Activated CD4-positive, alpha-beta memory T cell treated with anti-CD3 and anti-CD28 coated beads, Interleukin-2, amount 10 ng/mL, durations not matched to agents 7 days and 5 days (primary cell): Measurements from ENCODE around the gene NR1D1. TPM values are rescaled to one million over a fixed set of nuclear protein-coding genes. Genes with fewer than 3 reads are reported as not detected.

ENCODE experiments used
- CTCF ChIA-PET: fragments of 350-600 bp; sonication (Branson Sonifier 250); formaldehyde crosslinking; loops from one replicate; lab custom pipeline; 2021; ENCODE audit warnings: antibody characterized with exemption, inconsistent platforms; lab: Charles Lee
- POLR2A ChIA-PET: fragments of 350-600 bp; sonication (Branson Sonifier 250); formaldehyde crosslinking; loops from one replicate; lab custom pipeline; 2021; ENCODE audit warnings: antibody characterized with exemption; lab: Charles Lee
- DNase-seq: peaks from one replicate; pipeline ENCODE4 v3.0.0-alpha.2; 2020
- H3K27ac Mint-ChIP-seq: one replicate; pipeline ENCODE4 v1.8.0; 2021; ENCODE audit warnings: mild to moderate bottlenecking, mixed read lengths
- H3K27me3 Mint-ChIP-seq: one replicate; pipeline ENCODE4 v1.8.0; 2021; ENCODE audit warnings: mixed read lengths
- H3K36me3 Mint-ChIP-seq: one replicate; pipeline ENCODE4 v1.8.0; 2021; ENCODE audit warnings: low read depth, mixed read lengths
- H3K4me1 Mint-ChIP-seq: one replicate; pipeline ENCODE4 v1.8.0; 2021; ENCODE audit warnings: mixed read lengths
- H3K4me3 Mint-ChIP-seq: one replicate; pipeline ENCODE4 v1.8.0; 2021; ENCODE audit warnings: mild to moderate bottlenecking, mixed read lengths
- H3K9me3 Mint-ChIP-seq: one replicate; pipeline ENCODE4 v1.8.0; 2021; ENCODE audit warnings: mixed read lengths
- total RNA-seq, 2 experiments: library from RNA; stranded (reverse); gene quantifications; one replicate each; pipeline ENCODE4 v1.2.3, GENCODE V29; 2021

The NR1D1 gene
- total RNA-seq, 2 experiments from 2014 or later, result 5.2 to 5.9 TPM

DNA sequence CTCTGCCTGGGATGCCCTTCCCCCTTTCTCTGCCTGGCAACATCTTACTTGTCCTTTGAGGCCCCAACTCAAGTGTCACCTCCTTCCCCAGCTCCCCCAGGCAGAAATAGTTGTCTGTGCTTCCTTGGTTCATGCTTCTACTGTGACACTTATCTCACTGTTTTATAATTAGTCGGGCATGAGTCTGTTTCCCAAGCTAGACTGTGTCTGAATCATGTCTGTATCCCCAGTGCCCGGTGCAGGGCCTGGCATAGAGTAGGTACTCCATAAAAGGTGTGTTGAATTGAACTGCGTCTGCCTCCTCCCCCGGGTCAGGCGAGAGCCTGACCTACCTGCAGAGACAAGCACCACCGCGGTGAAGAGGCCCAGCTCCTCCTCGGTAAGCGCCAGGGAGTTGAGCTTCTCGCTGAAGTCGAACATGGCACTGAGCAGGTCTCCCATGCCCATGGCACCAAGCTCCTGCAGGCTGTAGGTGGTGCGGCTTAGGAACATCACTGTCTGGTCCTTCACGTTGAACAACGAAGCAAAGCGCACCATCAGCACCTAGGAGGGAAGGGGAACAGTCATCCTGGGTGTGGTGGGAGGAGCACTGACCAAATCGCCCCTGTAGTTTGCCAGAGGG is 6.7 kb downstream of the NR1D1 start:
- CTCF ChIA-PET, result interaction anchor here (0.7 to 4.1 kb wide), 3 partner anchors 9 to 19 kb away, joined by 3 to 29 read pairs (median 3); no protein-coding TSS in a partner anchor
- DNase-seq, result no peak
- peaks cover 41% of the 10 kb centered on the region for H3K36me3 Mint-ChIP-seq
- POLR2A ChIA-PET, result interaction anchor here (0.6 to 7.8 kb wide), 9 partner anchors 13 to 167 kb away, joined by 3 to 110 read pairs (median 4); partner anchors contain the start of genes CASC3 and MED24
- no peaks in the 10 kb centered on the region for H3K9me3 Mint-ChIP-seq
- no peak overlapping the region for H3K4me3 Mint-ChIP-seq
- no peaks in the 10 kb centered on the region for H3K27me3 Mint-ChIP-seq
- H3K4me1 Mint-ChIP-seq, result peaks cover 52% of the 10 kb centered on the region
- peak overlapping the region; percentile 92 for H3K27ac Mint-ChIP-seq

GRCh38 chr17:40093005-40093579 is 7.3 kb downstream of the NR1D1 start:
- ChIA-PET POLR2A (interaction anchor here (0.6 to 1.7 kb wide), 6 partner anchors 17 to 166 kb away, joined by 3 to 5 read pairs (median 4); partner anchors contain the start of genes CASC3 and MED24), CTCF (interaction anchor here (0.7 to 4.1 kb wide), 2 partner anchors 18 to 20 kb away, joined by 3 to 29 read pairs; no protein-coding TSS in a partner anchor)
- Mint-ChIP-seq H3K4me3 (no peak overlapping the region), H3K27ac (peak overlapping the region; percentile 23), H3K4me1 (peaks cover 46% of the 10 kb centered on the region), H3K9me3 (no peaks in the 10 kb centered on the region), H3K27me3 (no peaks in the 10 kb centered on the region), H3K36me3 (peaks cover 39% of the 10 kb centered on the region)
- no peak for DNase-seq

DNA sequence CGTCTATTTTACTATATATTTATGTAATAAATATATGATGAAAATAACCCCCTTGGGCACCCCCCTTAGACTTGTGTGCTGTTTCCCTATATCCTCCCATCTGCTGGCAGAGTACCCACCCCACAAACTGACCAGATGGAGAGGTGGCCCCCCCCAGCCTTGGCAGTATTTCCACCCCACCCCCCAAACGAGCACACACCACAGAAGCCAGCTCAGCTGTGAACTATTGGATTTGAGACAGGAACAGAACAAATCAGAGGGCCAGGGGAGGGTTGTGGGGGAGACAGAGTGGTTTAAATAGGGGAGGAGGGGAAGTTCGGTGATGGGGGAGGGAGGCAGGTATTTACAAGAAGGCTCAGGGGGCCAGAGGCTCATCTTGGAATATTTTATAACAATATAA is 7.8 kb downstream of the NR1D1 start:
- Mint-ChIP-seq H3K4me3 (no peak overlapping the region), H3K9me3 (no peaks in the 10 kb centered on the region), H3K36me3 (peaks cover 34% of the 10 kb centered on the region), H3K4me1 (peaks cover 41% of the 10 kb centered on the region), H3K27me3 (no peaks in the 10 kb centered on the region), H3K27ac (no peak overlapping the region)
- POLR2A ChIA-PET, result interaction anchor here (1.0 to 1.1 kb wide), 2 partner anchors 17 to 19 kb away, joined by 3 to 5 read pairs; no protein-coding TSS in a partner anchor
- CTCF ChIA-PET, result interaction anchor here (4.1 kb wide), 1 partner anchor 18 kb away, joined by 29 read pairs; no protein-coding TSS in a partner anchor
- DNase-seq, result no peak

GRCh38 chr17:40091691-40092397 is 8.5 kb downstream of the NR1D1 start:
- H3K27ac Mint-ChIP-seq, result no peak overlapping the region
- H3K36me3 Mint-ChIP-seq, result peaks cover 31% of the 10 kb centered on the region
- H3K4me3 Mint-ChIP-seq, result no peak overlapping the region
- H3K9me3 Mint-ChIP-seq, result no peaks in the 10 kb centered on the region
- peaks cover 34% of the 10 kb centered on the region for H3K4me1 Mint-ChIP-seq
- POLR2A ChIA-PET, result no interaction called here
- H3K27me3 Mint-ChIP-seq, result no peaks in the 10 kb centered on the region
- CTCF ChIA-PET, result interaction anchor here (1.6 kb wide), 1 partner anchor 17 kb away, joined by 4 read pairs; no protein-coding TSS in a partner anchor
- DNase-seq, result no peak

DNA sequence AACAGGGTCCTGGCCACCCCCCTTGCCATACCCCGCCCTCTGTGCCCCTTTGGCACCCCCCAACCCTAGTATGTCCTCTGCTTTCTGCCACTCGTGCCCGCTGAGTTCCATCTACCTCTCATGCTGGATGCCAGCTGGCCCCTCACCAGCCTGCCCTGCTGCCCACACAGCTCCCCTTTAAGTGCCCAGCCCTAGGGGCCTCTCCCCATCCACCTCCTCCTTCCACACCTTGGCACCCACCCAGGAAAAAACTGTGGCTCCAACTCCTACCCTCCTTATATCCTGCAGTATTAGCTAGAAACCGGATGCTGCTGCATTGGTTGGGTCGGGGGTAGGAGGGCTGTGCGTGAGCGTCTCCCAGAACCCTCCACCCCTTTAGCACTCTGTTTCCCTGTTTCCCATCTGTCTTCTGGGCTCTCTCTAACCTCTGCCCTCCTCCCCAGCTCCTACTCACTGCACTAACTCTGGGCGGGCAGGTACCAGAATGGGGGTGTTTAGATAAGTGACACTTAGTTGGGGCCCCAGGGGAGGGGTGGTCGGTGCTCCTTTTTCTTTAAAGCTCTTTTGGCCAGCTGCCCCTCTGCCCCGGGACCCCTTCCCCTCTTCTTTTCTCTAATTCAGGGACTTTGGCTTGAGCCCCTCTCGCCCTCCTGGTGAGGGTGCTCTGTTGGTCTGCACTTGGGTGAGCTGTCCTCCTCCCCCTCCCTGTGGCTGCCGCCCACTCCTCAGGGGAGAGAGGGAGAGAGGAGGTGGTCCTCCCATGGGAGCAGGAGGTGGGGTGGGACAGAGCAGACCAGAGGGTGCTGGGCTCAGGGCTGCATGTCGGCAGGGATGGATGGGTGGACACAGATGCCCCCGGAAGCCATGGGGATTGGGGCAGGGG is 9.9 kb downstream of the NR1D1 start:
- no peaks in the 10 kb centered on the region for H3K27me3 Mint-ChIP-seq
- ChIA-PET CTCF (interaction anchor here (0.8 to 1.6 kb wide), 3 partner anchors 9 to 15 kb away, joined by 3 to 5 read pairs (median 4); no protein-coding TSS in a partner anchor), POLR2A (interaction anchor here (1.0 to 1.6 kb wide), 2 partner anchors 10 to 15 kb away, joined by 3 to 4 read pairs; partner anchors contain the start of gene NR1D1)
- H3K9me3 Mint-ChIP-seq, result no peaks in the 10 kb centered on the region
- H3K4me1 Mint-ChIP-seq, result peaks cover 20% of the 10 kb centered on the region
- no peak overlapping the region for H3K27ac Mint-ChIP-seq
- DNase-seq, result no peak
- H3K4me3 Mint-ChIP-seq, result no peak overlapping the region
- peaks cover 20% of the 10 kb centered on the region for H3K36me3 Mint-ChIP-seq

GRCh38 chr17:40089077-40089895 is 11.1 kb downstream of the NR1D1 start:
- H3K27ac Mint-ChIP-seq, result no peak overlapping the region
- POLR2A ChIA-PET, result interaction anchor here (0.5 to 1.6 kb wide), 2 partner anchors 11 to 125 kb away, joined by 4 read pairs; partner anchors contain the start of gene NR1D1
- CTCF ChIA-PET, result interaction anchor here (0.6 to 1.0 kb wide), 2 partner anchors 14 to 1351 kb away, joined by 3 to 5 read pairs; no protein-coding TSS in a partner anchor
- H3K4me1 Mint-ChIP-seq, result peaks cover 10% of the 10 kb centered on the region
- DNase-seq, result no peak
- H3K9me3 Mint-ChIP-seq, result no peaks in the 10 kb centered on the region
- peaks cover 10% of the 10 kb centered on the region for H3K36me3 Mint-ChIP-seq
- no peaks in the 10 kb centered on the region for H3K27me3 Mint-ChIP-seq
- no peak overlapping the region for H3K4me3 Mint-ChIP-seq

DNA sequence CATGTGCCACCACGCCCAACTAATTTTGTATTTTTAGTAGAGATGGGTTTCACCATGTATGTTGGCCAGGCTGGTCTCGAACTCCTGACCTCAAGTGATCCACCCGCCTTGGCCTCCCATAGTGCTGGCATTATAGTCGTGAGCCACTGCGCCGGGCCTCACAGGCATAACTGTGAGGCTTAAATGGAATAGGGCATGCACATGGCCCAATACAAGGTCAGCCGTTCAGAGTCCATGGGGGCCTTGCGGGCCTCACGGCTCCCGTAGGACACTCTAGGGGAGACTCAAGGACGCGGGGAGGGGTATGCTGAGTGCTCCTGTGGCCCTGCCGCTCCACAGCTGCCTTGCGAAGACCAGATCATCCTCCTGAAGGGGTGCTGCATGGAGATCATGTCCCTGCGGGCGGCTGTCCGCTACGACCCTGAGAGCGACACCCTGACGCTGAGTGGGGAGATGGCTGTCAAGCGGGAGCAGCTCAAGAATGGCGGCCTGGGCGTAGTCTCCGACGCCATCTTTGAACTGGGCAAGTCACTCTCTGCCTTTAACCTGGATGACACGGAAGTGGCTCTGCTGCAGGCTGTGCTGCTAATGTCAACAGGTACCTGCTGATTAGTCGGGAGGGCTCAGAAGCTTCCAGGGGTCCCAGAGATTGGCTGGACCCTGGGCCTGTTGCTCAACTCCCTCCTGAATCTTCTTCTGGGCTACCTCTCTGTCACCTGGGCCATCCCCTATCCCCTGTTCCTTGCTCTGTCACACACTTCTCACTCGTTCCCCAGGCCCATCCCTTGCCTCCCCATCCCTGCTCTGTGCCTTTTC is 12.3 kb downstream of the NR1D1 start:
- Mint-ChIP-seq H3K36me3 (no peaks in the 10 kb centered on the region), H3K27me3 (no peaks in the 10 kb centered on the region), H3K9me3 (no peaks in the 10 kb centered on the region), H3K4me3 (no peak overlapping the region), H3K27ac (no peak overlapping the region), H3K4me1 (no peaks in the 10 kb centered on the region)
- no peak for DNase-seq
- ChIA-PET CTCF (interaction anchor here (0.9 kb wide), 1 partner anchor 12 kb away, joined by 3 read pairs; no protein-coding TSS in a partner anchor), POLR2A (interaction anchor here (1.0 kb wide), 1 partner anchor 7 kb away, joined by 3 read pairs; no protein-coding TSS in a partner anchor)

- POLR2A ChIA-PET, result interaction anchor here (1.0 kb wide), 1 partner anchor 8 kb away, joined by 3 read pairs; no protein-coding TSS in a partner anchor
- Mint-ChIP-seq H3K27ac (no peak overlapping the region), H3K4me3 (no peak overlapping the region), H3K36me3 (no peaks in the 10 kb centered on the region), H3K4me1 (no peaks in the 10 kb centered on the region), H3K27me3 (no peaks in the 10 kb centered on the region), H3K9me3 (no peaks in the 10 kb centered on the region)
- CTCF ChIA-PET, result interaction anchor here (1.0 to 2.8 kb wide), 15 partner anchors 9 to 81 kb away, joined by 3 to 31 read pairs (median 8); partner anchors contain the start of gene CASC3
- no peak for DNase-seq
These were observed 13.2 kb downstream of the NR1D1 start for GRCh38 chr17:40087049-40087794.

DNA sequence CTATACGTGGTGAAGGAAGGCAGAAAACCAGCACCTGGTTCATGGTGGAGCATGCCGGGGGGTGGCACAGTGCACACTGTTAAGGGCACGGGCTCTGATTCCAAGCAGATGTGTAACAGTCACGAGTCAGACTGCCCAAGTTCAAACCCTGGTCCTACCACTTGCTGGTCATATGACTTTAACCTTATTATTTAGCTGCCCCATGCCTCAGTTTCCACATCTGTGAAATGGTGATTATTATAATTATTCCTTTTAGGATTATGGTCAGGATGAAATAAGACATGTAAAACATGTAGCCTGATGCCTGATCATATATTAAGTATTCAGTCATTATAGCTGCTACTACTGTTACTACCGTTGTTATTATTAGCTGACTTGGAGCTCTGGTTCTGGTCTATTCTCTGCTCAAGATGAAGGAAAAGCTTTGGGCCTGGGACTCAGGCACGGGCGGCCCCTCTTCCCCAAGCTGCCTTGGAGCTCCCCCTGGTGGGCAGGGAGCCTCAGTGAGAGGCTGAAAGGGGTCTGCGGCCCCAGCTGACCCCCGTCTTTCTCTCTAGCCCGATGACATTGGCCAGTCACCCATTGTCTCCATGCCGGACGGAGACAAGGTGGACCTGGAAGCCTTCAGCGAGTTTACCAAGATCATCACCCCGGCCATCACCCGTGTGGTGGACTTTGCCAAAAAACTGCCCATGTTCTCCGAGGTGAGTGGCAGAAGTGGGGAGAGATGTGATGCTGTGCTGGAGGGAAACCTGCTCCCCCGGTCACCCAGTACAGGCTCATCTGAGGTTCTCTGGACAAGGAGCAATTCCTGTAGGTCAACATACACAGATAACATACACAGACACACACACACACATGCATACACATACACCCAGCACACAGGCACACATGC is 14.0 kb downstream of the NR1D1 start:
- Mint-ChIP-seq H3K27ac (no peak overlapping the region), H3K9me3 (no peaks in the 10 kb centered on the region), H3K4me1 (no peaks in the 10 kb centered on the region), H3K27me3 (no peaks in the 10 kb centered on the region), H3K4me3 (no peak overlapping the region), H3K36me3 (no peaks in the 10 kb centered on the region)
- ChIA-PET POLR2A (interaction anchor here (1.3 kb wide), 2 partner anchors 9 to 60 kb away, joined by 3 to 4 read pairs; no protein-coding TSS in a partner anchor), CTCF (interaction anchor here (0.7 to 2.8 kb wide), 28 partner anchors 8 to 99 kb away, joined by 3 to 31 read pairs (median 6); partner anchors contain the start of genes CASC3, MED24 and THRA)
- DNase-seq, result peak; percentile 54
